A673 (cell line): ENCODE results near the gene TSHR. TPM values are rescaled to one million over a fixed set of nuclear protein-coding genes. Genes with fewer than 3 reads are reported as not detected.
"Not testable (repeated sequence)": the region's sequence is repeated elsewhere in the genome, so short reads cannot be mapped to it uniquely, and the experiment has no call there.

Source experiments
- BruUV-seq: library from RNA; stranded (reverse); fragments of 400-500 nt; replicated peaks from 2 replicates; lab custom pipeline; 2021; lab: Mats Ljungman, UMichigan
- CTCF ChIA-PET: fragments of 300-600 bp; sonication (Branson Sonifier 250); formaldehyde crosslinking; loops from one replicate; lab custom pipeline; 2022; ENCODE audit warnings: antibody characterized with exemption; lab: Charles Lee
- POLR2A ChIA-PET: fragments of 300-600 bp; sonication (Branson Sonifier 250); formaldehyde crosslinking; loops from one replicate; lab custom pipeline; 2022; ENCODE audit warnings: antibody characterized with exemption; ENCODE audit not compliant: low non-redundant PET; lab: Charles Lee
- DNase-seq: peaks from one replicate; pipeline ENCODE4 v3.0.0-alpha.2; 2015; ENCODE audit warnings: low spot score
- H3K27ac ChIP-seq: fragments of 200-600 bp; sonication (generic); 2 replicates; pipeline ENCODE4 v1.5.1; 2016; ENCODE audit warnings: mixed run types, low read depth, mild to moderate bottlenecking, mixed read lengths, antibody characterized with exemption, low read length; ENCODE audit not compliant: poor library complexity, severe bottlenecking
- H3K27me3 ChIP-seq: fragments of 200-600 bp; sonication (generic); replicated peaks from 2 replicates; pipeline ENCODE4 v1.6.1; 2017; ENCODE audit warnings: mixed run types, low read depth, mild to moderate bottlenecking, mixed read lengths, antibody characterized with exemption, low read length; ENCODE audit not compliant: insufficient read depth, poor library complexity
- H3K36me3 ChIP-seq: fragments of 200-600 bp; sonication (generic); 2 replicates; pipeline ENCODE4 v1.6.1; 2016; ENCODE audit warnings: mixed run types, mild to moderate bottlenecking, mixed read lengths, antibody characterized with exemption, low read length; ENCODE audit not compliant: insufficient read depth, poor library complexity, severe bottlenecking
- H3K4me1 ChIP-seq: fragments of 200-600 bp; sonication (generic); 2 replicates; pipeline ENCODE4 v1.6.1; 2017; ENCODE audit warnings: mixed run types, mild to moderate bottlenecking, mixed read lengths, antibody characterized with exemption, low read length; ENCODE audit not compliant: insufficient read depth, poor library complexity, severe bottlenecking
- H3K4me3 ChIP-seq: fragments of 200-600 bp; sonication (generic); 2 replicates; pipeline ENCODE4 v1.5.1; 2016; ENCODE audit warnings: low read depth, mixed run types, mild to moderate bottlenecking, mixed read lengths, low read length; ENCODE audit not compliant: poor library complexity, severe bottlenecking
- H3K9me3 ChIP-seq: fragments of 200-600 bp; sonication (generic); 2 replicates; pipeline ENCODE4 v1.6.1; 2016; ENCODE audit warnings: mixed run types, low read depth, mild to moderate bottlenecking, mixed read lengths, antibody characterized with exemption, low read length; ENCODE audit not compliant: poor library complexity, severe bottlenecking
- CTCF ChIP-seq: fragments of 300-800, 200-600 bp; sonication (generic); conservative IDR thresholded peaks from 2 replicates; pipeline ENCODE4 v1.5.1; 2017; ENCODE audit warnings: low read depth, mild to moderate bottlenecking, antibody characterized with exemption, low read length, moderate library complexity, mixed read lengths
- EZH2 ChIP-seq: fragments of 200-600 bp; sonication (generic); IDR thresholded peaks from 2 replicates; pipeline ENCODE4 v1.6.1; 2017; ENCODE audit warnings: borderline replicate concordance, low read depth, mild to moderate bottlenecking, mixed read lengths, antibody characterized with exemption, low read length; ENCODE audit not compliant: poor library complexity, severe bottlenecking
- intact Hi-C: fragments of 100-400 bp; cut with micrococcal nuclease; formaldehyde crosslinking; loops from one replicate; pipeline ENCODE4 v1.10.0; 2022; ENCODE audit not compliant: unreplicated experiment
- total RNA-seq: library from RNA; stranded (reverse); gene quantifications from 2 replicates; pipeline ENCODE4 v1.2.3, GENCODE V29; 2021

The TSHR gene
- total RNA-seq, 1 experiment from 2014 or later = not detected

- no peaks in the 10 kb centered on the region for H3K9me3 ChIP-seq
- H3K4me3 ChIP-seq = no peak overlapping the region
- no peaks in the 10 kb centered on the region for H3K36me3 ChIP-seq
- intact Hi-C loops = no loop called here
- TF ChIP-seq EZH2 (no peak), CTCF (no peak)
- ChIA-PET POLR2A (no interaction called here), CTCF (no interaction called here)
- no peak overlapping the region for H3K27ac ChIP-seq
- H3K27me3 ChIP-seq = no peaks in the 10 kb centered on the region
- H3K4me1 ChIP-seq = no peaks in the 10 kb centered on the region
- DNase-seq = no peak
- no TSS peak for BruUV-seq
Measured at GRCh38 chr14:81051547-81051946, 96.1 kb downstream of the TSHR start.

GRCh38 chr14:81054057-81054456 is 98.6 kb downstream of the TSHR start:
- H3K27ac ChIP-seq, H3K9me3 ChIP-seq, H3K36me3 ChIP-seq, BruUV-seq, H3K4me1 ChIP-seq, H3K27me3 ChIP-seq, DNase-seq, CTCF ChIA-PET, POLR2A ChIA-PET, intact Hi-C loops, H3K4me3 ChIP-seq: not testable (repeated sequence)

- no peak overlapping the region for H3K27ac ChIP-seq
- no peak for TF ChIP-seq CTCF
- TF ChIP-seq EZH2 = no peak
- H3K36me3 ChIP-seq = no peaks in the 10 kb centered on the region
- no TSS peak for BruUV-seq
- H3K4me1 ChIP-seq = no peaks in the 10 kb centered on the region
- H3K9me3 ChIP-seq = no peaks in the 10 kb centered on the region
- CTCF ChIA-PET = no interaction called here
- intact Hi-C loops = no loop called here
- POLR2A ChIA-PET = no interaction called here
- DNase-seq = no peak
- no peaks in the 10 kb centered on the region for H3K27me3 ChIP-seq
- H3K4me3 ChIP-seq = no peak overlapping the region
Measured at GRCh38 chr14:81055971-81056370, 100.5 kb downstream of the TSHR start.

- no peak for DNase-seq
- CTCF ChIA-PET = no interaction called here
- TF ChIP-seq EZH2 (no peak), CTCF (no peak)
- no TSS peak for BruUV-seq
- no peak overlapping the region for H3K27ac ChIP-seq
- intact Hi-C loops = no loop called here
- H3K4me3 ChIP-seq = no peak overlapping the region
- no peaks in the 10 kb centered on the region for H3K27me3 ChIP-seq
- POLR2A ChIA-PET = no interaction called here
- no peaks in the 10 kb centered on the region for H3K9me3 ChIP-seq
- H3K4me1 ChIP-seq = no peaks in the 10 kb centered on the region
- no peaks in the 10 kb centered on the region for H3K36me3 ChIP-seq
Measured at GRCh38 chr14:81062380-81062779, 107.0 kb downstream of the TSHR start.
